K562 (cell line): Measurements from ENCODE around the gene MMP28. TPM values are rescaled to one million over a fixed set of nuclear protein-coding genes. Genes with fewer than 3 reads are reported as not detected.

Experiments
- ASH1L ChIP-seq: fragments of 450-650 bp; IDR thresholded peaks from 2 replicates; pipeline ENCODE4 v1.6.1; 2018; ENCODE audit warnings: borderline replicate concordance, mild to moderate bottlenecking, low read depth; ENCODE audit not compliant: partially characterized antibody
- ATF6 ChIP-seq: sonication (generic); formaldehyde crosslinking; IDR thresholded peaks from 2 replicates; pipeline ENCODE4 v1.4.0; 2020; ENCODE audit warnings: mild to moderate bottlenecking, missing genetic modification reagents
- CEBPG ChIP-seq, 3 experiments: fragments of 200-800 bp in 1 of 3; sonication (Bioruptor generic) in 1 of 3; sonication (generic) in 1 of 3; formaldehyde crosslinking in 1 of 3; IDR thresholded peaks in 2 of 3; conservative IDR thresholded peaks in 1 of 3; 2 replicates each; pipeline versions ENCODE4 v1.6.1 to v1.8.0; 2016 to 2022; ENCODE audit warnings: missing compliant biosample characterization in 2 of 3, missing genetic modification characterization in 2 of 3, mild to moderate bottlenecking in 1 of 3, missing genetic modification reagents in 1 of 3
- E2F6 ChIP-seq, 2 experiments: IDR thresholded peaks; 2 replicates each; pipeline ENCODE4 v1.6.1; 2011; ENCODE audit warnings: borderline replicate concordance in 1 of 2, control low read depth in 1 of 2, low read depth in 1 of 2, low read length in 1 of 2, mild to moderate bottlenecking in 1 of 2, mixed read lengths in 1 of 2, moderate library complexity in 1 of 2; ENCODE audit not compliant: insufficient read depth in 1 of 2, insufficient read length in 1 of 2, poor library complexity in 1 of 2, severe bottlenecking in 1 of 2; ENCODE audit errors: extremely low read depth in 1 of 2
- ETV5 ChIP-seq: sonication (generic); formaldehyde crosslinking; IDR thresholded peaks from 2 replicates; pipeline ENCODE4 v1.4.0; 2020; ENCODE audit warnings: low read depth, mild to moderate bottlenecking, missing genetic modification reagents
- MLLT1 ChIP-seq, 2 experiments: fragments of 450-650 bp; IDR thresholded peaks; 2 replicates each; pipeline ENCODE4 v1.6.1; 2016
- PHF21A ChIP-seq: fragments of 450-650 bp; IDR thresholded peaks from 2 replicates; pipeline ENCODE4 v1.6.1; 2017; ENCODE audit warnings: low read depth, borderline replicate concordance
- REST ChIP-seq, 2 experiments: fragments of 450-650 bp; formaldehyde crosslinking in 1 of 2; IDR thresholded peaks; 2 replicates each; pipeline versions ENCODE4 v1.4.0 to v1.6.1; 2014 to 2020; ENCODE audit warnings: mild to moderate bottlenecking in 2 of 2, borderline replicate concordance in 1 of 2, low read depth in 1 of 2
- TBP ChIP-seq: optimal IDR thresholded peaks from 2 replicates; pipeline ENCODE3; 2011; ENCODE audit warnings: low read depth, low read length, improper control_type of control experiment
- WHSC1 ChIP-seq: IDR thresholded peaks from one replicate; pipeline ENCODE4 v1.6.1; 2012; ENCODE audit warnings: low read length, control low read depth, inconsistent platforms
- ZNF217 ChIP-seq: sonication (generic); formaldehyde crosslinking; IDR thresholded peaks from 2 replicates; pipeline ENCODE4 v1.8.0; 2022; ENCODE audit warnings: mild to moderate bottlenecking, missing genetic modification reagents
- ZNF707 ChIP-seq: fragments of 250-450 bp; sonication (Bioruptor Pico); conservative IDR thresholded peaks from 2 replicates; pipeline ENCODE4 v1.8.0; 2022; ENCODE audit warnings: inconsistent platforms, mild to moderate bottlenecking, moderate library complexity
- polyA plus RNA-seq, 8 experiments: library from polyadenylated mRNA; depleted of rRNA in 4 of 8; stranded (reverse) in 5 of 8; unstranded in 3 of 8; fragments of >200 nt; fragmentation: Nextera tagmentation in 2 of 8; fragmentation: Illumina TruSeq in 1 of 8; extraction: Ambion mirVana in 2 of 8; extraction: Trizol in 1 of 8; gene quantifications; 2 replicates each; pipeline versions ENCODE4 v1.2.1 to v1.2.3, GENCODE V29; 2011 to 2014; ENCODE audit warnings: inconsistent platforms in 1 of 8, missing spikeins in 1 of 8
- total RNA-seq, 7 experiments: library from RNA; depleted of rRNA in 6 of 7; stranded (reverse); fragments of >200 nt in 6 of 7; fragmentation: Illumina TruSeq in 2 of 7; extraction: Trizol in 2 of 7; gene quantifications; 2 replicates each; pipeline versions ENCODE4 v1.2.1 to v1.2.3, GENCODE V29; 2011 to 2021; ENCODE audit warnings: low replicate concordance in 1 of 7

Gene MMP28
- total and polyA plus RNA-seq, 9 of the 15 experiments (the other 6 are each of a cell fraction or from before 2014, with no cell fraction given) = not detected

GRCh38 chr17:35808240-35808961, 13.0 kb upstream of the MMP28 start (continued):
- no peak for TF ChIP-seq MLLT1 (IDR thresholded peaks at IDR 0.05)
- no peak for TF ChIP-seq PHF21A
- no peak for TF ChIP-seq ETV5 (CRISPR knock-in tag)
- no peak for TF ChIP-seq ASH1L
- no peak for TF ChIP-seq TBP
- TF ChIP-seq REST (IDR thresholded peaks at IDR 0.05; ENCODE audit: borderline replicate concordance) = no peak
- TF ChIP-seq REST (CRISPR knock-in tag; IDR thresholded peaks at IDR 0.05; ENCODE audit: low read depth) = no peak
- TF ChIP-seq ZNF707 (CRISPR knock-in tag) = no peak
- no peak for TF ChIP-seq ATF6 (CRISPR knock-in tag)
- TF ChIP-seq CEBPG (CRISPR knock-in tag; IDR thresholded peaks at IDR 0.05) = peak; percentile 92
- peak; percentile 90 to 94 for TF ChIP-seq CEBPG (tag; conservative IDR thresholded peaks at IDR 0.05 in 1 of 2, IDR thresholded peaks at IDR 0.05 in 1 of 2)
- no peak for TF ChIP-seq ZNF217 (CRISPR knock-in tag)
- no peak for TF ChIP-seq WHSC1
- no peak for TF ChIP-seq E2F6 (IDR thresholded peaks at IDR 0.05; ENCODE audit: borderline replicate concordance in 1 of 2, extremely low read depth in 1 of 2, insufficient read depth in 1 of 2, insufficient read length in 1 of 2, low read depth in 1 of 2, low read length in 1 of 2, poor library complexity in 1 of 2, severe bottlenecking in 1 of 2)
